Measurements from ENCODE around the gene SYTL3.
"Not testable (repeated sequence)": the region's sequence is repeated elsewhere in the genome, so short reads cannot be mapped to it uniquely, and the experiment has no call there.

Gene SYTL3, protein sequence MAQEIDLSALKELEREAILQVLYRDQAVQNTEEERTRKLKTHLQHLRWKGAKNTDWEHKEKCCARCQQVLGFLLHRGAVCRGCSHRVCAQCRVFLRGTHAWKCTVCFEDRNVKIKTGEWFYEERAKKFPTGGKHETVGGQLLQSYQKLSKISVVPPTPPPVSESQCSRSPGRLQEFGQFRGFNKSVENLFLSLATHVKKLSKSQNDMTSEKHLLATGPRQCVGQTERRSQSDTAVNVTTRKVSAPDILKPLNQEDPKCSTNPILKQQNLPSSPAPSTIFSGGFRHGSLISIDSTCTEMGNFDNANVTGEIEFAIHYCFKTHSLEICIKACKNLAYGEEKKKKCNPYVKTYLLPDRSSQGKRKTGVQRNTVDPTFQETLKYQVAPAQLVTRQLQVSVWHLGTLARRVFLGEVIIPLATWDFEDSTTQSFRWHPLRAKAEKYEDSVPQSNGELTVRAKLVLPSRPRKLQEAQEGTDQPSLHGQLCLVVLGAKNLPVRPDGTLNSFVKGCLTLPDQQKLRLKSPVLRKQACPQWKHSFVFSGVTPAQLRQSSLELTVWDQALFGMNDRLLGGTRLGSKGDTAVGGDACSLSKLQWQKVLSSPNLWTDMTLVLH

DNA sequence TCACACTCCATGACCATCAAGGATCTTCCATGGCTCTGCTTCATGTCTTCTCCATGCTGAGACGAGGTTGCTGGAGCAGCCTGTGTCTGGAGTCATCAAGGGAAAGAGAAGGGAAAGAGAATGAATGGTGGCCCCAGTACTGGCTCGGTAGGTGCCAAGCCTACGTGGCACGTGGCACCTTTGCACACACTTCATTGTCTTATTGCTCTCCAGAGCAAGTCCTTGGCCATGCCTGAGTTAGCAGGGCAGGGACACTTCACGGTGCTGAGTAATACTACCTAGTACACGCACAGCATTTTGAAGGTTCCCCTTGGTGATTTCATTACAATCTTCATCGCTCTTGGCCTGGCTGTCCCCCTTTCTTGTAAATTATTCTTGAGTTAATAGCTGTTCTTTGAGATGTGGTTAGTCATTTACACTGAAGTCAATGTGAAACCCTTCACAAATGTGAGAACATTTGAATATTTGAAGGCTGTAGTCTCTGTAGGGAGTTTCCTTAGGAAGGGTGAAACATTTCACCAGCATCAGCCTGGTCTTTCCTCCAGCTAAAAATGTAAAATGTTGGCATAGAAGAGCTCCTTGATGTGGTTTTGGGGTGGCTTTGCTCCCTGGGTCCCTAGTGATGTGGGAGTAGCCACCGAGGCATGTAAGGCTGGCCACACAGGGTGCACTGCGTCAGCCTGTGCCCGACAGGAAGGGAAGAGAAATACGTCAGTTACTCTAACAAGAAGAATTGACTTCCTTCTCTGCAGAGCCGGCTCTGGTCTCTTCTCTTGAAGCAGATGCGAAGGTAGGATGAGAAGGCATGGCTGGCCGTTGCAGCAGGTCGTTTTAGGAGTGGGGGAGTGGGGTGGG lies at the start of gene SYTL3:
Gene SYTL3, plus strand, starts transcription at position 766 of the 855 bp plus-strand sequence. CDS start 13,215 bp downstream, outside the sequence.
- peak; percentile 34 to 58 for DNase-seq (ENCODE audit: low read depth in 2 of 2, low spot score in 1 of 2)

DNA sequence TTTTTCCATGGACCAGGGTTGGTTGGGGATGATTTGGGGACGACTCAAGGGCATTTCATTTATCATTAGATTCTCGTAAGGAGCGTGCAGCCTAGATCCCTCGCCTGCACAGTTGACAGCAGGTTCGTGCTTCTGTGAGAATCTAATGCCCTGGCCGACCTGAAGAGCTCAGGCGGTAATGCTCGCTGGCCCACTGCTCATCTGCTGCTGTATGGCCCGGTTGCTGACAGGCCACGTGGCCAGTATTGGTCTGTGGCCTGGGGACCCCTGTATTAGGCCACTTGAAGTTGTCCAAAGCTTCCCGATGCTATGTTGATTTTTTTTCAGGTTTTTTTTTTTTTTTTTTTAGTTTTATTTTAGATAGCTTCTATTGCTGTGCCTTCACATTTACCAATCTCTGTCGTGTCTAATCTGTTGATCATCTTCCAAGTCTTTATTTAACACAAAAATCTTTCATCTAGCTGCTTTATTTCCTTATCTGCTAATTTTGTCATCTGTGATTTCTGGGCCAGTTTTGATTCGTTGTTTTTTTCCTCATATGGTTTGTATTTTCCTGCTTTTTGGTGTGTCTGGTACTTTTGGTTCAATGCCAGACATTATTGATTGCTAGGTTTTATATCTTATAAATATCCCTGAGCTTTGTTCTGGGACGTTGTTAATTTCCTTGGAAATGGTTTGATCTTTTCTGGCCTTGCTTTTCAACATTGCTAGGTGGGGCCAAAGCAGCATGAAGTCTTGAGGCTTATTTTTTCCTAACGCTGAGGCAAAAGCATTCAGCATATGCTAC lies 46.4 kb upstream of the SYTL3 start:
- no peak for DNase-seq (ENCODE audit: low read depth in 2 of 2, low spot score in 1 of 2)

DNA sequence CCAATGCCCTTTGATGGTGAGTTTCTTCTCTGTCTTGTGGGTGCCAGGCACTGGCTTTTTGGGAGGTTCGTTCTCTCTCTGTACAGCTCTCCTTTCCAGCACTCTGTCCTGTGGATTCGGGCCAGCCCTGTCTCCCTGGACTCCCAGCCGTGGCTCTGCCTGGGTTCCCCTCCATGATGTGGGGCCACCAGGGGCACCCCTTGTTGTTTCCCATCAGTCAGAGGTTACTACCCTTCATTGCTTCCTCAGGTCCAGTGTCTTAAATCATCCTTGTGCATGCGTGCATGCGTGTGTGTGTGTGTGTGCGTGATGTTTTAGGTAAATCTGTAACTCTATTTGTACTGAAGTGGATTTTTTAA lies 45.8 kb upstream of the SYTL3 start:
- DNase-seq (ENCODE audit: low read depth in 2 of 2, low spot score in 1 of 2): no peak

DNA sequence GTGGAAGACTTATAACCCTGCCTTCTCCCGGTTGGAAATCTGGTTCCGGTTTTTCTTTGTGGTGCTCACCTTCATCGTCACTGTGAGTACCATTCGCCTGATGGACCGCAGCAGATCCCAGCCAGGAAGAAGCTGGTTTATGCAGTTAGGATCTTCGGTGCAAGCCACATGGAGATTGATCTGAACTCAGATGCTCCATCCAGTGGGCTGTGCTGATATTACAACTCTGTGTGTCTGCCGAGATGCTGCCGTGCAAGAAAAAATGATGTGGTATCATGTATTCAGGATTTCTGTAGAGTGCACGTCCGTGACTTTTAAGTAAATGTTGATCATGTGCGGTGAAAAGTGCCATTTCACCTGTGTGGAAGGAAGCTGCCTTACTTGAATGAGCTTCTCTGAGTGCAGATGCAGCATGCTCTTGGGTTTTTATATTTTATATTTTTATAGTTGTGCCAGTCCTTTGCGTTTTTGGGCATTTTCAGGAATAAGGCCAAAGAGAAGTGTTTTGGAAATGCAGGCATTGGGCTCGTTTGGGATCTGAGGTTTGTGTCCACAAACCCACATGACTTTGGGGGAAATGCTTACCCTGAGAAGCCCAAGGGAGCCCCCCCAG lies 44.5 kb upstream of the SYTL3 start:
- no peak for DNase-seq (ENCODE audit: low read depth in 2 of 2, low spot score in 1 of 2)

DNA sequence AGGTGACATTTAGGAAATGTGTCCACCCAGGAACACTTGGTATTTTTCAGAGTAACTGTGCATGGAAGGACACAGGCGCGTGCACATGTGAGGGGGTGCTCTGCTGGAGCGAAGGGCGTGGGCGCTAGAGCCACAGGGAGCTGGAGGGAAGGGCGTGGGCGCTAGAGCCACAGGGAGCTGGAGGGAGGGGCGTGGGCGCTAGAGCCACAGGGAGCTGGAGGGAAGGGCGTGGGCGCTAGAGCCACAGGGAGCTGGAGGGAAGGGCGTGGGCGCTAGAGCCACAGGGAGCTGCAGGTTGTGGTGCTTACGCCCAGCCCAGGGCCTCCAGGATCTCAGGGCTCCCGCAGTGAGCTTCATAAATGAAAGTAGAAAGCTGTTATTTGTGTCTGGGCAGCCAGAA lies 43.8 kb upstream of the SYTL3 start:
- DNase-seq (ENCODE audit: low read depth in 2 of 2, low spot score in 1 of 2): not testable (repeated sequence)

DNA sequence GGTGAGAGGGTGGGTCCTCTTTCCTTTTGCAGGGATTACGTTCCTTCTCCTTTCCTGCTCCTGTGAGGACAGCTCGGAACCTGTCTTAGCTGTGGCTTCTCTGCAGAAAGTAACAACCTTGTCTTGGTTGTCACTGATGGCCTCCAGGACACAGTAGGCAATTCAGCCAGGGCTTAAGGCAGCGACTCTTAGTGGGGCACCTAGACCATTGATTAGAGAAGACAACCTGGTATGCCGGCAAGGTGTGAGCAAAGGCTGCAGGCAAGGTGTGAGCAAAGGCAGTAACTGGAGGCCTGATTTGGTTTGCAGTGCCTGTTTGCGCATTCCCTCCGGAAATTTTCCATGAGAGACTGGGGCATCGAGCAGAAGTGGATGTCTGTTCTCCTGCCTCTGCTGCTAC lies 42.9 kb upstream of the SYTL3 start:
- DNase-seq (ENCODE audit: low read depth in 2 of 2, low spot score in 1 of 2): no peak

DNA sequence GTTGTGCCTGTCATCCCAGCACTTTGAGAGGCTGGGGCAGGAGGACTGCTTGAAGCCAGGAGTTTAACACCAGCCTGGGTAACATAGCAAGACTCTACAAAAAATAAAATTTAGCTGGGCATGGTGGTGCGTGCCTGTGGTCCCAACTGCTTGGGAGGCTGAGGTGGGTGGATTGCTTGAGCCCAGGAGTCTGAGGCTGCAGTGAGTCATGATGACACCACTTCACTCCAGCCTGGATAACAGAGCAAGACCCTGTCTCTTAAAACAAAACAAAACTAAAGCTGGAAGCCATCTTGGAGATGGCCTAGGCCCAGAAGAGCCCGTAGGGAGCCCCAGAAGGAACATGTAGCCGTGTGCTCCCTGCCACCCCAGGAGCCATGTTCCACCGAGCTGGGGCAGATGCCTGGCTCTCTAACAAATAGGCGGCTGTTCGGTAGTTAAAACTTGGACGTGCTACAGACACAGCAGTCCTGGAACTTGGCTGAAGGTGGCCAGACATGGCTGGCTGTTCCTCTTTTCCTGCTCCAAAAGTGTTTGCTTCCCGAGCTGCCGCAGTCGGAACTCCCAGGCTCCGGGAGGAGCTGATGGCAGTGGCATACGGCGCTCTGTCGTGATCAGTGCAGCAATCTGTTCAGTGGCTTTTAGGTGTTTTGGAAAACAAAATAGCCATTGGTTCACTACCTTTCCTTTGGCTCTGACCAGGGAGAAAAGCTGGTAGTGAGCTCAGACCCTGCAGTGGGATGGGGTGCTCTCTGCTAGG lies 42.3 kb upstream of the SYTL3 start:
- DNase-seq (ENCODE audit: low read depth in 2 of 2, low spot score in 1 of 2): no peak

DNA sequence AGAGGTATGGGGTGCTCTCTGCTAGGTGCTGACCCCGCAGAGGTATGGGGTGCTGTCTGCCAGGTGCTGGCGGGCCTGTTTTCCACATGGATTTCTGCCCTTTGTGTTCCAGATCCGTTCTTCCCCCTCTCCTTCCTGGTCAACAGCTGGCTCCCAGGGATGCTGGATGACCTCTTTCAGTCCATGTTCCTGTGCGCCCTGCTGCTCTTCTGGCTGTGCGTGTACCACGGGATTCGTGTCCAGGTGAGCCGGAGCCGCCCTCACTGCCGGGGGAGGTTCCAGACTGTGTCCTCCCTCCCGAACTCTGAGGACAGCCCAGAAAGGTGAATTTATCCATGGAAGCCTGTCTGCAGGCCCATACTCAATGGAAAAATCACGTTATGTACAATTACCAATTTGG lies 41.6 kb upstream of the SYTL3 start:
- no peak for DNase-seq (ENCODE audit: low read depth in 2 of 2, low spot score in 1 of 2)

DNA sequence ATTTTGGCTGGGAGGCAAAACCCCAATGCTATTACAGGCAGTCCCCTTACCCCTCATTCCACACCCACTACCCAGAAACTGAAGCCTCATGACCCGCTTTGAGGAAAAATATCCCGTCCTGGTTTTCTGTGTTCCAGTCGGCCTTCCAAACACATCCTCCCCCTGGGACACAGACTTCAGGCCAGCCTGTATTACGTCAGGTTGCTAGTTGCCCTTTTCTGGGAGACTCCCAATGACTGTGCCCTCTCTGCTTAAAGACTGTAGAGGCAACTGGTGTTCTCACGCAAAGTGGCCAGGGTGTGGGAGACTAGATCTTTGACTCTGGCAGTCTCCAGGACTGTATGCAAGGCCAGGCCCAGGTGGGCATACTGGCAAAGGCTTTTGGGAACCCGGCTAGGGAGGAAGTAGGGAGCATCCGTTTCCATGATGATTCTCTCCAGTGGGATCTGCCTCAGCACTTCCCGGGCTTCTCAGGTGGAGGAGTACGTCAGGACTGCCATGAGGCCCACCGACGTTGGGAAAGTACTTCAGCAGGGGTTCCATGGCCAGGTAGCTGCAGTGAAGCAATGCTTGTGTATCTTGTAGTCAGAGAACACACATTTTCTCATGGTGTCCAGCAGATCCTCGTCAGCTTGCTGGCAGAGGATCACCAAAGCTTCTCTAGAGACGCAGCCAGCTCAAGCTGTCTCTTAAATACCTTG lies 40.2 kb upstream of the SYTL3 start:
- no peak for DNase-seq (ENCODE audit: low read depth in 2 of 2, low spot score in 1 of 2)

DNA sequence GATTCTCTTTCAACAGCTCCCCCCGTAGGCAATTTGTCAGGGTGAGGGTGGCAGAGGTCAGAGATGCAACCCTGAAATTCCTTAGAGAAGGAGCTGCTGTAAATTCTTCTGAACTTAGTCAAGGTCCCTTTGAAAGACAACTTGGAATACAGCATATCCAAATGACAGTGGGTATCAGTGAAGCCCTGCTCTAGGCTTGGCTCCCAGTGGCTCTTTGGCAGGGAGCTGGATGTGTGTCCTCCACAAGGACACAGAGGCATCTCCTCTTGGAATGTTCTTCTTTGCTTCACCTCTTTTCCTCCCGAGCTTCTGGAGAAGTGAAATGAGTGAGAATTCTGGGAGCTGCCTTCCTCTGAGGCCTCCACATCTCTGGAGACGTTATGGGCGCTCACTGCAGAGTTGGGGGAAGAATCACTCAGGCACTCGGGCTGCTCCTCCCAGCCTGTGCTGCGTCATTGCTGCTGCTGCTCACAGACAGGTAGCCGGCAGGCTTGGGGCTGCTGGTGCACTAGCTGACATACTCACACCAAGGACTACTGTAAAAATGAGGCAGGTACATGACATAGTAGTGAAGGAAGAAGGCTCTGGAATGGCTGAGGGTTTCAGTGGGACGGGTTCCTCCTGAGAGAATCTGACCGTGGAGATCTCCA lies 39.4 kb upstream of the SYTL3 start:
- DNase-seq (ENCODE audit: low read depth in 2 of 2, low spot score in 1 of 2): no peak

DNA sequence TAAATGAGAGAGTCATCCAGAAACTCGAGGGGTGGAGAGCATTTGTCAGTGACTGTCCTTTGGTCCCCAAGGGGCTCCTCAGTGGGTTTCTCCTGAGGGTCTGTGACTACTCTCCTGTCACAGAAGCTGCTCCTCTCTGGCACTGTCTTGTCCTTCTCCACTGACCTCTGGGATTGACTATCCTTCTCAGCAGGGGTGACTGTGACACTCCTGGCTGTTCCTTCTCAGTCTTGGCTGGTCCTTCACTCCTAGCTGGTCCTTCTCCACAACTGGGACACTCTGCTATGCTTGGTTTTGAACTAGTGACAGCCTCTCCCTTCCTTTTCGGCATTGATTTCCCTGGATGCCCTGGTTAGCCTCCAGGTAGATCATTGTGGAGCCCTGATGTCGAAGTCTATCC lies 38.8 kb upstream of the SYTL3 start:
- DNase-seq (ENCODE audit: low read depth in 2 of 2, low spot score in 1 of 2): no peak

DNA sequence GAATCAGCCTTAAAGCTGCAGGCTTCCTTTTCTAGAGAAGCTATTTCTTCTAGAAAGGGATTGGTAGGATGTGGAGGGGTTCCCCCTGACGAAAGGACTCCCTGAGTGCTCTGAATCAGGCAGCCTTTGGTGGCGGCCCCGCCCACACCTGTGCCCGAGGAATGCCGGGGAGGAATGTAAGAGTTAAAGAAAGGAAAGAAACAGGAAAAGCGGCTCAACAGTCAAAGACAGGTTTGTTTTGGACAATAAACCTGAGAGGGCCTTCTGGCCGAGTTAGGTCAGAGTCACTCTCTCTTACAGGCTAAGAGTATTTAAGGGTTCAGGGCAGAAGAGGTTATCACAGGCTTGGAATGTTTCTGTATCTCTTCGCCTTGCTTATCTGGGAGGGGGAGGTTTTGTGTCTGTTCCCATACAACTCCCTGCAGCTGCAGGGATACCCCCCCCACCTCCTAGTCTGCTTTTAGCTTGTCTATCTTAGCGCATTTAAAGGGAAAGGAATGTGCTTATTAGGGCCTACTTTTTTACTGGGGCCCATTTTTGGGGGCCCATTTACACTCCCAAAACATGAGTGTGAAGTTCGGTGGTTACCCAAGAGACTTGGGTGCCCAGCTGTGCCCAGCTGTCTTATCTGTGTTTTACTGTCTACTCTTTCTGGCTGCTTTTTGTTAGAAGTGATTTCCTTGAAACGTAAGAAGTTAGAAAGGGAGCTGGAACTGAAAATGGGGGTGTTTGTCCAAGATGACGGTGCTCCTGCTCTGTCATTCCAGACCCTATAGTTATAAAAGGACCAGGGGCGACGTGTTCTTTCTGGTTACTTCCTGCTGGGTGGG lies 38.1 kb upstream of the SYTL3 start:
- DNase-seq (ENCODE audit: low read depth in 2 of 2, low spot score in 1 of 2): no peak

DNA sequence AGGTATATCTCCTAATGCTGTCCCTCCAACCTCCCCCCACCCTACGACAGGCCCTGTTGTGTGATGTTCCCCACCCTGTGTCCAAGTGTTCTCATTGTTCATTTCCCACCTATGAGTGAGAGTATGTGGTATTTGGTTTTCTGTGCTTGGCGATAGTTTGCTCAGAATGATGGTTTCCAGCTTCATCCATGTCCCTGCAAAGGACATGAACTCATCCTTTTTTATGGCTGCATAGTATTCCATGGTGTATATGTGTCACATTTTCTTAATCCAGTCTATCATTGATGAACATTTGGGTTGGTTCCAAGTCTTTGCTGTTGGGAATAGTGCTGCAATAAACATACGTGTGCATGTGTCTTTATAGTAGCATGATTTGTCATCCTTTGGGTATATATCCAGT lies 35.2 kb upstream of the SYTL3 start:
- not testable (repeated sequence) for DNase-seq (ENCODE audit: low read depth in 2 of 2, low spot score in 1 of 2)

DNA sequence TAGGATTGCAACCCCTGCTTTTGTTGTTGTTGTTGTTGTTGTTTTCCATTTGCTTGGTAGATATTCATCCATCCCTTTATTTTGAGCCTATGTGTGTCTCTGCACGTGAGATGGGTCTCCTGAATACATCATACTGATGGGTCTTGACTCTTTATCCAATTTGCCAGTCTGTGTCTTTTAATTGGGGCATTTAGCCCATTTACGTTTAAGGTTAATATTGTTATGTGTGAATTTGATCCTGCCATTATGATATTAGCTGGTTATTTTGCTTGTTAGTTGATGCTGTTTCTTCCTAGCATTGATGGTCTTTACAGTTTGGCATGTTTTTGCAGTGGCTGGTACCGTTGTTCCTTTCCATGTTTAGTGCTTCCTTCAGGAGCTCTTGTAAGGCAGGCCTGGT lies 31.6 kb upstream of the SYTL3 start:
- not testable (repeated sequence) for DNase-seq (ENCODE audit: low read depth in 2 of 2, low spot score in 1 of 2)

DNA sequence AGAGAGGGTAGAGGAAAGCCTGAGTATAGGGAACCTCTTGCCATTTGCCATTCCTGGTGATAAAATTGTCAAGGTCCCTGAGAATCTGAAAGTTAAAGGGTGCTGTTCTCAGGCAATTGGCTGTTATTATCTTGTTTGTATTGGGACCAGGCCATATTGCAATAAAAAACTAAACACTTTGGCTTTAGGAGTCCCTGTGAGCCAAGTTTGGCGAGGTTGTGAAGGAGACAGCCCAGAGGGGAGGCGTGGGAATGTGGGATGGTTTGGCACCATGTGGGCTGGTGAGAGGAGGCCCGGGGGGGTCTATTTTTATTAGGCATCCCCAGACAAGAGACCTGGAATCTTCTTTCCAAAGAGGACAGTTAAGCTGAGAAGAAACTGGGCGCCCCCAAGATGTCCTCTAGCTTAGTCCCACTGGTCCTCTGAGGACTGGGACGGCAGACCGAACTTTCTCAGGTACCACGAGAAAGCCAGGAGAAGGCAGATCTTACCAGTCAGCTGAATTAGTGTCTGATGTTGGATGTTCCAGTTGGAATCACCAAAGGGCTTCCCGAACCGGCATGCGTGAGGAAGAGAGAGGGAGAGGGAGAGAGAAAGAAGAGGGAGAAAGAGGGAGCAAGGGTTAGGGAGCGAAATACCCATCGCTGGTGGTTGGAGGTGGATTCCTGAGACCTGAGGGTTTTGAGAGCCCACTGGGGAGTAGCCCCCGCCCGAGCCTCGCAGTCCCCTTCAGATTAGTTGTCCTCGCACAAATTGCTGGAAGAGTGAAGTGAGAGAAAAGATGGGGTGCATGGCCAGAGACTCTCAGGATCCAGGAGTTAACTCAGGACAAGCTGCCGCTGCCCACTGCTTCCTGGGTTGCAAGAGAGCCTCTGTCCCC lies 29.7 kb upstream of the SYTL3 start:
- DNase-seq (ENCODE audit: low read depth in 2 of 2, low spot score in 1 of 2): no peak

DNA sequence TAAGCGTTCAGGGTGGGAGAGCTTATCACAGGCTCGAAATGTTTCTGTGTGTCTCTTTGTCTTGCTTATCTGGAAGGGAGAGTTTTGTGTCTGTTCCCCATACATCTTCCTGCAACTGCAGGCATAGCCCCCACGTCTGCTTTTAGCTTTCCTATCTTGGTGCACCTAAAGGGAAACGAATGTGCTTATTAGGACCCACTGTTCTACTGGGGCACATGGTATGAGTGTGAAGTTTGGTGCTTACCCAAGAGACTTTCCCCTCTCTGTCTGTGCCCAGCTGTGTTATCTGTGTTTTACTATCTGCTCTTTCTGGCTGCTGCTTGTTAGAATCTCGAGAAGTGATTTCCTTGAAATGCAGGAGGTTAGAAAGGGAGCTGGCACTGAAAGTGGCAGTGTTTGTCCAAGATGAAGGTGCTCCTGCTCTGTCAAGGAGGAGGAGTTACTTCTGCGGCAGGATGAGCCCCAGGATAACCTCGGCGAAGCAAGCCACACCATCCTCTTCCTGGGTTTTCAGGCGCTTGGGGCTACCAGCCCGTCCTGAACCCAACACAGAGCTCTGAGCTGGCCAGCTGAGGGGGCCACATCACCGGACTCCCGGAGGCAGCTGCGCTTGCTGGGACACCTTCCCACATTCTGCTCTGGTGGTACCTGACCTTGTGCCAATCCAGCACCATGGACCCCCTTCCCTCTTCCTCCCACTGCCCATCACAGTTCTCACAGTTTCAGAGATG lies 28.7 kb upstream of the SYTL3 start:
- DNase-seq (ENCODE audit: low read depth in 2 of 2, low spot score in 1 of 2): no peak

Data from stimulated activated CD8-positive, alpha-beta memory T cell treated with anti-CD3 and anti-CD28 coated beads, Interleukin-4, amount 100 ng/mL, for 1 hour (primary cell).